GM19455 (cell line): ENCODE measurements around the gene UBE2V1.
"Not testable (repeated sequence)": the region's sequence is repeated elsewhere in the genome, so short reads cannot be mapped to it uniquely, and the experiment has no call there.

ENCODE experiments used
- ATAC-seq: cut with Tn5 transposase; IDR thresholded peaks from one replicate; pipeline ENCODE4 v1.9.1; 2021; ENCODE audit not compliant: unreplicated experiment

UBE2V1 gene

GRCh38 chr20:50138120-50138478 is 25.1 kb upstream of the UBE2V1 start:
- ATAC-seq, result no peak

DNA sequence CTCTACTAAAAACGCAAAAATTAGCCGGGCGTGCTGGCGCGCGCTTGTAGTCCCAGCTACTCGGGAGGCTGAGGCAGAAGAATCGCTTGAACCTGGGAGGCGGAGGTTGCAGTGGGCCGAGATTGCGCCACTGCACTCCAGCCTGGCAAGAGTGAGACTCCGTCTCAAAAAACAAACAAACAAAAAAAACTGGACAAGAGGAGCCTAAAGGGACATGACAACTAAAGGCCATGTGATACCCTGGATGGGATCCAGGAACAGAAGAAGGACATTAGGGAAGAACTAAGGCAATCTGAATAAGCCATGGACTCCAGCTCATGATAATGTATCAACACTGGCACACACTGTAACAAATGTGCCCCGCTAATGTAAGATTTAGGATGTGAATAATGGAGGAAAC is 24.8 kb upstream of the UBE2V1 start:
- not testable (repeated sequence) for ATAC-seq

DNA sequence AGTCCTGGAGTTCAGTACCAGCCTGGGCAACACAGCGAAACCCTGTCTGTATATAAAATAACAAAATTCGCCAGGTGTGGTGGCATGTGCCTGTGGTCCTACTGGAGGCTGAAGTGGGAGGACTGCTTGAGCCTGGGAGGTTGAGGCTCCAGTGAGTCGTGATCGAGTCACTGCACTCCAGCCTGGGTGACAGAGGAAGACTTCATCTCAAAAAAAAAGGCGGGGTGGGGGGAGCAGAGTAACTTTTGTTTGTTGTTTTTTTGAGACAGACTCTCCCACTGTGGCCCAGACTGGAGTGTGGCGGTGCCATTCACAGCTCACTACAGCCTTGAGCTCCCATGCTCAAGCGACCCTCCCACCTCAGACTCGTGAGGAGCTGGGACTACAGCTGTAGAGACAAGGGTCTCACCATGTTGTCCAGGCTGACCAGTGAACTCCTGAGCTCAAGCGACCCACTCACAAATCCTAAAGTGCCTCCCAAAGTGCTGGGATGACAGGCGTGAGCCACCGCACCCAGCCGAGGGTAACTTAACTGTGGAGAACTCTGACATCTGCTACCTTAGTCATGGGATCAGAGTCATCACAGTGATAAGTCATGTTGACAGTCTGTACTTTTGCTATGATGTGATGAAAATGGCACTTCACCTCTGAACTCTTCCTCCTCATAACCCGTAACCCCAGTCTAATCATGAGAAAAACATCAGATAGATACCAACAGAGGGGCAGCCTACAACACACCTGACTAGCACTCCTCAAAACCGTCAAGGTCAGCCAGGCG is 24.1 kb upstream of the UBE2V1 start:
- ATAC-seq, result no peak

GRCh38 chr20:50135157-50135556 is 22.2 kb upstream of the UBE2V1 start:
- not testable (repeated sequence) for ATAC-seq

DNA sequence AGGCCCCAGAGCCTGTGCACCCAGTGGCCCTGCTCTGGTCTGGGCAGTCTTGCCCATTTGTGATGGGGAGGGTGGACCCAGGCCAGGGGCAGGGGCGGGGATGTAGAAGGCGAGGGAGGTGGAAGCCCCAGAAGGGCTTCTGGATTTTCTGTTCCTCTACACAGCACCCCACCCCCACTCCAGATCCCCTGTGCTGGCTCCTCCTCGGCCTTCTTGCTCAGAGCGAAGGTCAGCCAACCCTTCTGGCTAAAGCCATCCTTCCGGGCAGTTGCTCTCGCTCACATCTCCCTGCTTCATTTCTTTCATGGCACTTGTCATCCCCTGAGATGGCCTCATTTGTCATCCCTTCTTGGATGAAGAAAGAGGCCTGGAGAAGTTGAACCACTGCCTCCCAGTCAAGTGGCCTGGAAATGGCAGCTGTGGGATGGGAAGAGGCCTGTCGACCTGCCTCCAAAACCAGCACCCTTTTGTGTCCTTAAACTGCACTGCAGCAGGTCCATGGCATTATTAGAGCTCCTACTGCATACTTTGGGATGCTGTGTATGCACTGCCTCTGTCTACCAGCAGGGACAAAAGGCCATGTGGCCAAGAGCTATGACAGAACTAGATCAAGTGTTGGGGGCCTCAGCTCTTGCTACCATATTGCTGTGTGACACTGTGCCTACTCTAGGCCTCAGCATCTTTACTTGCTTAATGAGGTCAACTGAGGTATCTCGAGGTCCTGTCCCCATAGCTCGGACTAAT is 20.7 kb upstream of the UBE2V1 start:
- no peak for ATAC-seq

DNA sequence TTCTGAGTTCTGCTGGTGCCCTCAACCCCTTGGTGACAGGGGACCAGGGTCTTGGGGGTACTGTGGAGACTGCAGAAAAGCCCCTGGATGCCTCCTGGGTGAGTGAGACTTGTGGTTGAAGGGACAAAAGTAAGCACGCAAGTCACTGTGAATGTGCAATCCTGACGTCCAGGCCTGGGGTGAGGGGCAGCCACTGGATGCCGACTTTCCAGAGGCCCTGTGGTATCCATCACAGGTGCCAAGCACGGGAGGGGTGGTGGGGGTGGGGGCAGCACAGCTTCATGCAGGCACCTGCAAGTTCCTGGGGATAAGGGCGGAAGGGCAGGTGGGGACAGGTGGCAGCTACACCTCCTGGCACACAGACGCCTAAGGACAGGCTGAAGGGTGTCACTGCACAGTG is 20.1 kb upstream of the UBE2V1 start:
- ATAC-seq, result no peak

DNA sequence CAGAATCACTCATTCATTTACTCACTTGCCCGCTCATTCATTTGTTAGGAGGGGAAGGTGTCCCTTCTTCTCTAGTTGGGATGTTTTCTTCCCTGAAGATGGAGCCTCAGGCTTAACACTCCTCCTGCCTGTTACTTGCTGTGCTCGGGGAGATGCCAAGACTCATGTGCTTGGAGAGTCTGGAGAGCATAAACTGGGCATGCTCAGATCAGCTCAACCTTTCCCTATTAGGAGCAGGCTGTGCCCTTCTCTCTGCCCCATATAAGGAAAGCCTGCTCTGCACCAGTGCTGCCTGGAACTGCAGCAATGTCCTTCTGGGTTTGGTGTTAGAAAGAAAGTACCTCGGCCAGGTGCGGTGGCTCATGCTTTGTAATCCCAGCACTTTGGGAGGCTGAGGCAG is 18.0 kb upstream of the UBE2V1 start:
- no peak for ATAC-seq

- no peak for ATAC-seq
These were observed 17.4 kb upstream of the UBE2V1 start for GRCh38 chr20:50130356-50130723.

- ATAC-seq, result no peak
These were observed 16.9 kb upstream of the UBE2V1 start for GRCh38 chr20:50129662-50130355.

GRCh38 chr20:50128520-50128905 is 15.6 kb upstream of the UBE2V1 start:
- no peak for ATAC-seq

DNA sequence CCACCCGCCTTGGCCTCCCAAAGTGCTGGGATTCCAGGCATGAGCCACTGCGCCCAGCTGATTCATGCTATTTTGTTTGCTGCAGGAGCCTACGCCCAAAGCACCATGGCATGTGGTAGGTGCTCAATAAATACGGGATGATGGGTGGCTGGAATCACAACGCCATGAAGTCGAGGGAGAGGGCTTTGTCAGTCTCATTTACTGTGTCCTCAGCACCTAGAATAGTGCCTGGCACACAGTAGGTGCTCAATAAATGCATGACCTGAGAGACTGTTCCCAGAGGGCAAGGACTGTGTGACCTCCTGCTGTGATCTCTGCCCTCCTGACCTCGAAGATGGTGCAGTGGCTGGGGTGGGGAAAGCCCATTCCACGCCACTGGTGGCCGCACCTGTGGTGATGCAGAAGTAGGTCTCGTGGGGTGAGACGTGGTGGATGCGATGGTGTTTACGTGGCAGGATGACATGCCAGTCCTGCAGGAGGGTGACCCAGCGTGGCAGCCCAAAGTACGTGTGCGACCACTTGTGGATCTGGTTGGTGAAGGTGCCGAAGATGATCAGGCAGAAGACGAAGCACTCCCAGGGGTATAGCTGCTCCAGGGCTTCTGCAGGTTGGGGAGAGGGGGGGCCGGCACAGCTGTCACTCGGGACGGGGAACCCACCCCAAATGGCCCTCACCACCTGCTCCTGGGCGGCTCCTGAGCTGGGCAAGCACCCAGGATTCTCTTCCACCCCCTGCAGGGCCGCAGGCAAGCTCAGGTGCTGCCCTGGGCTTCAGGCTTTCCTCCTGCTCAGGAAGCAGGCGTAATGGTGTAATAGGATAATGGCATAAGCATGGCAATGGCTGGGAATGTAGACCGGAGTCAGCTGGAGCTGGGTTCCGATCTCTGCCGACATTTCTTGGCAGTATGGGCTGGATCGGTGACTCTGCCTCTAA is 14.9 kb upstream of the UBE2V1 start:
- no peak for ATAC-seq

- no peak for ATAC-seq
These were observed 13.7 kb upstream of the UBE2V1 start for GRCh38 chr20:50126662-50127061.

DNA sequence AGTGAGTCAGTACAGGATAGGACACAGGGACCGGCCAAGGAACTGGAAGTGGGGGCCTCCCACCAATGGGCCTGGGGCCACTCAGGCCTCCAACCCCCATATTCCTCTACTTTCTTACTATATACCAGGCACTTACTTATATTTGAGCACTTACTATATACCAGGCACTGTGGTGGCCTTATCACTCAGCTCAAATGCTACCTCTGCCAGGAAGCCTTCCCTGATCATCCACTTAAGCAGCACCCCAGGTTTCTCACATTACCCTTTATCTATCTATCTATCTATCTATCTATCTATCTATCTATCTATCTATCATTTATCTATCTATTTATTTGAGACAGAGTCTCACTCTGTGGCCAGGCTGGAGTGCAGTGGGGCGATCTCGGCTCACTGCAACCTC is 12.3 kb upstream of the UBE2V1 start:
- ATAC-seq, result no peak

- ATAC-seq, result no peak
These were observed 11.5 kb upstream of the UBE2V1 start for GRCh38 chr20:50124496-50124895.

DNA sequence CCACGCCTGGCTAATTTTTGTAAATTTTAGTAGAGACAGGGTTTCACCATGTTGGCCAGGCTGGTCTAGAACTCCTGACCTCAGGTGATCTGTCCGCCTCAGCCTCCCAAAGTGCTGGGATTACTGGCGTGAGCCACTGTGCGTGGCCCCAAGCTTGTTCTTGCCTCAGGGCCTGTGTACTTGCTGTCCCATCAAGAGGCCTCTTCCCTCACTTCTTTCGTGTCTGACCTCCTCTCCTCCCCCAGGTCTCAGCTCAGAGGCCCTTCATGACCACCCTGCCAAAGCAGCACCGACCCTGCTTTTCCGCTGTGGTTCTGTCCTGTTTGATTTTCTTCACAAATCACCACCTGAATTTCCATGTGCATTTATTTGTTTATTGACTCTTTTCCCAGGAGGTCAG is 10.5 kb upstream of the UBE2V1 start:
- ATAC-seq, result no peak

- ATAC-seq, result no peak
These were observed 9.8 kb upstream of the UBE2V1 start for GRCh38 chr20:50122763-50123162.

DNA sequence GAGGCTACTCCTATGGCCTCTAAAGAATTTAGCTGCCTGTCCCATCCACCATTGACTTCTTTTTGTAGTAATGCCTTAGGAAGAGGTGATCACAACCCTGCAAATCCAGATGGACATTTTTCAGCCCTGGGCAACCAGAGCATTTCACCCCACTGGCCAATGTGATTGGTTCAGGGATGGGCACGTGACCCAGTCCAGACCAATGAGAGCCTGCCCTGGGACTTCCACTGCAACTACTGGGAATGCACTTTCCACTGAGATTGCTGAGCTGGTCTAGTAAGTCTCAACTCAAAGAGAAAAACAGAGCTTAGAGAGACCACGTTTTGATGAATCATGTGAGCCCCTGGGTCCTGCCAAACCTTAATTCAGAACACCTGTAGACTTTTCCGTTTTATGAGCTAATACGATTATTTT is 8.9 kb upstream of the UBE2V1 start:
- ATAC-seq, result no peak

GRCh38 chr20:50120935-50121693 is 8.2 kb upstream of the UBE2V1 start:
- no peak for ATAC-seq

DNA sequence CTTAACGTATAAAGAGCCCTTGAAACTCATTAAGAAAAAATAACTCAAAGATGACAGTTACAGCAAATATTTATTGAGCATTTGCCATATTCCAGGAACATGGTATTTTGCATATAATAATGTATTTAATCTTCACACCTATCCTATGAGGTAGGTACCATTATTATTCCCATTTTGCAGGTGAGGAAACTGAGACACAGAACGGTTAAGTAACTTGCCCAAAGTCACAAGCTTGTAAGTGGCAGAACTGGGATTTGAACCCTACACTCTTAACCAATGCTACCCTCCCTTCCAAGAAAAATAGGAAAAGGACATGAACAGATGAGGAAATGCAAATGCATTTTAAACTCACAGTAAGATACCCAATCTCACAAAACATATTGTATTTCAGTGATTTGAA is 5.3 kb upstream of the UBE2V1 start:
- ATAC-seq, result no peak

DNA sequence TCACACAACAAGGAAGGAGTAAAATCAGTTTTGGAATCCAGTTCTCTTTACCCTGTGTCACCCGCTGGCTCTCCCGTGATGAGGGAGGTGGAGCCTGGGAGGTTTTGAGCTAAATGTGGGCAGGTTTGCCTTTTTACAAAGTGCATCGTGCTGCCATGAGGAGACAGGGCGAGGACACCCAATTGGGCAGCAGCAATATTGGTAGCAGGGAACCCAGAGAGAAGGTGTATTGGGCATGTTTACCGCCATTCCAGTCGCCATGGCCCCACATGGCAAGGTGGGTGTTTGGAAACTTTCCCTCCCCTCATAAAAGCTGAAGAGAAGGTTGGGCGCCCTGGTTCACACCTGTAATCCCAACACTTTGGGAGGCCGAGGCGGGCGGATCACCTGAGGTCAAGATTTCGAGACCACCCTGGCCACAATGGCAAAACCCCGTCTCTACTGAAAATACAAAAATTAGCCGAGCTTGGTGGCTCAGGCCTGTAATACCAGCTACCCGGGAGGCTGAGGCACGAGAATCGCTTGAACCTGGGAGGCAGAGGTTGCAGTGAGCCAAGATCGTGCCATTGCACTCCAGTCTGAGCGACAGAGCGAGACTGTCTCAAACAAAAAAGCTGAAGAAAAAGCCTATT is 3.5 kb upstream of the UBE2V1 start:
- ATAC-seq, result no peak
